ENCODE measurements around the gene FBLL1. TPM values are rescaled to one million over a fixed set of nuclear protein-coding genes. Genes with fewer than 3 reads are reported as not detected.
"Not testable (repeated sequence)": the region's sequence is repeated elsewhere in the genome, so short reads cannot be mapped to it uniquely, and the experiment has no call there.

FBLL1 gene
- total RNA-seq, 2 experiments from 2014 or later: not detected

- Mint-ChIP-seq H3K4me1 (peaks cover 11% of the 10 kb centered on the region), H3K4me3 (no peak overlapping the region), H3K27ac (no peak overlapping the region), H3K9me3 (ENCODE audit: low read depth) (no peaks in the 10 kb centered on the region), H3K27me3 (peaks cover 45% of the 10 kb centered on the region), H3K36me3 (peaks cover 8% of the 10 kb centered on the region)
- ATAC-seq: no peak
- no peak for DNase-seq
- CTCF ChIA-PET: no interaction called here
Measured at GRCh38 chr5:168530621-168531150, 1.6 kb downstream of the FBLL1 start.

GRCh38 chr5:168531191-168531590 lies 2.1 kb downstream of the FBLL1 start:
- Mint-ChIP-seq H3K9me3 (ENCODE audit: low read depth) (no peaks in the 10 kb centered on the region), H3K27me3 (peaks cover 45% of the 10 kb centered on the region)
- CTCF ChIA-PET: no interaction called here

GRCh38 chr5:168531987-168532864 lies 3.1 kb downstream of the FBLL1 start:
- H3K4me3 Mint-ChIP-seq: no peak overlapping the region
- no peaks in the 10 kb centered on the region for H3K9me3 Mint-ChIP-seq (ENCODE audit: low read depth)
- ATAC-seq (no peak), DNase-seq (no peak)
- CTCF ChIA-PET: no interaction called here
- peaks cover 8% of the 10 kb centered on the region for H3K36me3 Mint-ChIP-seq
- peaks cover 45% of the 10 kb centered on the region for H3K27me3 Mint-ChIP-seq
- H3K4me1 Mint-ChIP-seq: peaks cover 11% of the 10 kb centered on the region
- H3K27ac Mint-ChIP-seq: no peak overlapping the region

More at GRCh38 chr5:168531191-168531590, 2.1 kb downstream of the FBLL1 start:
- H3K4me1 Mint-ChIP-seq: peaks cover 11% of the 10 kb centered on the region
- no peak for DNase-seq
- H3K36me3 Mint-ChIP-seq: peaks cover 8% of the 10 kb centered on the region
- no peak overlapping the region for H3K27ac Mint-ChIP-seq
- no peak for ATAC-seq
- H3K4me3 Mint-ChIP-seq: no peak overlapping the region

- H3K4me1 Mint-ChIP-seq: not testable (repeated sequence)
Measured at GRCh38 chr5:168534351-168534750, 5.2 kb downstream of the FBLL1 start.

GRCh38 chr5:168537176-168537575 lies 8.1 kb downstream of the FBLL1 start:
- Mint-ChIP-seq H3K9me3 (ENCODE audit: low read depth) (no peaks in the 10 kb centered on the region), H3K27me3 (peaks cover 10% of the 10 kb centered on the region), H3K27ac (no peak overlapping the region), H3K4me1 (no peaks in the 10 kb centered on the region), H3K36me3 (no peaks in the 10 kb centered on the region), H3K4me3 (no peak overlapping the region)
- ATAC-seq (no peak), DNase-seq (no peak)
- CTCF ChIA-PET: no interaction called here

More at GRCh38 chr5:168534351-168534750, 5.2 kb downstream of the FBLL1 start:
- H3K36me3 Mint-ChIP-seq; DNase-seq; CTCF ChIA-PET; H3K9me3 Mint-ChIP-seq (ENCODE audit: low read depth); H3K4me3 Mint-ChIP-seq; ATAC-seq; H3K27ac Mint-ChIP-seq: not testable (repeated sequence)
- peaks cover 33% of the 10 kb centered on the region for H3K27me3 Mint-ChIP-seq

- peaks cover 47% of the 10 kb centered on the region for H3K36me3 Mint-ChIP-seq
Measured at GRCh38 chr5:168549554-168549953, 20.4 kb downstream of the FBLL1 start.

GRCh38 chr5:168550656-168551055 lies 21.6 kb downstream of the FBLL1 start:
- Mint-ChIP-seq H3K9me3 (ENCODE audit: low read depth) (no peaks in the 10 kb centered on the region), H3K27me3 (no peaks in the 10 kb centered on the region), H3K4me1 (no peaks in the 10 kb centered on the region), H3K36me3 (peaks cover 52% of the 10 kb centered on the region), H3K4me3 (no peak overlapping the region), H3K27ac (no peak overlapping the region)
- CTCF ChIA-PET: no interaction called here
- DNase-seq: no peak
- ATAC-seq: no peak

More at GRCh38 chr5:168549554-168549953, 20.4 kb downstream of the FBLL1 start:
- Mint-ChIP-seq H3K4me3 (no peak overlapping the region), H3K9me3 (ENCODE audit: low read depth) (no peaks in the 10 kb centered on the region), H3K27ac (no peak overlapping the region), H3K4me1 (no peaks in the 10 kb centered on the region), H3K27me3 (no peaks in the 10 kb centered on the region)
- CTCF ChIA-PET: no interaction called here
- ATAC-seq (no peak), DNase-seq (no peak)

- no peaks in the 10 kb centered on the region for H3K9me3 Mint-ChIP-seq (ENCODE audit: low read depth)
- peaks cover 64% of the 10 kb centered on the region for H3K36me3 Mint-ChIP-seq
- H3K27me3 Mint-ChIP-seq: no peaks in the 10 kb centered on the region
- H3K4me3 Mint-ChIP-seq: no peak overlapping the region
- DNase-seq: no peak
- H3K27ac Mint-ChIP-seq: no peak overlapping the region
- CTCF ChIA-PET: no interaction called here
- ATAC-seq: no peak
- H3K4me1 Mint-ChIP-seq: no peaks in the 10 kb centered on the region
Measured at GRCh38 chr5:168552146-168552545, 23.0 kb downstream of the FBLL1 start.

- DNase-seq (no peak), ATAC-seq (no peak)
- Mint-ChIP-seq H3K27ac (no peak overlapping the region), H3K4me3 (no peak overlapping the region), H3K27me3 (no peaks in the 10 kb centered on the region), H3K4me1 (no peaks in the 10 kb centered on the region), H3K36me3 (peaks cover 60% of the 10 kb centered on the region), H3K9me3 (ENCODE audit: low read depth) (no peaks in the 10 kb centered on the region)
- CTCF ChIA-PET: no interaction called here
Measured at GRCh38 chr5:168553377-168554130, 24.4 kb downstream of the FBLL1 start.

GRCh38 chr5:168557389-168557788 lies 28.3 kb downstream of the FBLL1 start:
- Mint-ChIP-seq H3K4me3 (no peak overlapping the region), H3K36me3 (peaks cover 66% of the 10 kb centered on the region), H3K4me1 (no peaks in the 10 kb centered on the region), H3K27me3 (no peaks in the 10 kb centered on the region), H3K27ac (no peak overlapping the region), H3K9me3 (ENCODE audit: low read depth) (no peaks in the 10 kb centered on the region)
- DNase-seq: no peak
- CTCF ChIA-PET: interaction anchor here (1.2 kb wide), 1 partner anchor 17 kb away, joined by 3 read pairs; no protein-coding TSS in a partner anchor
- ATAC-seq: no peak

- Mint-ChIP-seq H3K27me3 (no peaks in the 10 kb centered on the region), H3K36me3 (peaks cover 46% of the 10 kb centered on the region), H3K9me3 (ENCODE audit: low read depth) (no peaks in the 10 kb centered on the region), H3K27ac (no peak overlapping the region), H3K4me1 (peaks cover under 1% of the 10 kb centered on the region), H3K4me3 (no peak overlapping the region)
- CTCF ChIA-PET: no interaction called here
- no peak for ATAC-seq
- no peak for DNase-seq
Measured at GRCh38 chr5:168562279-168562678, 33.2 kb downstream of the FBLL1 start.

GRCh38 chr5:168563959-168564358 lies 34.9 kb downstream of the FBLL1 start:
- peaks cover 46% of the 10 kb centered on the region for H3K36me3 Mint-ChIP-seq
- no peak overlapping the region for H3K4me3 Mint-ChIP-seq
- H3K9me3 Mint-ChIP-seq (ENCODE audit: low read depth): no peaks in the 10 kb centered on the region
- no peak for ATAC-seq
- DNase-seq: no peak
- H3K4me1 Mint-ChIP-seq: peaks cover 2% of the 10 kb centered on the region
- no peaks in the 10 kb centered on the region for H3K27me3 Mint-ChIP-seq
- CTCF ChIA-PET: no interaction called here
- H3K27ac Mint-ChIP-seq: no peak overlapping the region

GRCh38 chr5:168568738-168569137 lies 39.6 kb downstream of the FBLL1 start:
- H3K27ac Mint-ChIP-seq: no peak overlapping the region
- no peaks in the 10 kb centered on the region for H3K9me3 Mint-ChIP-seq (ENCODE audit: low read depth)
- peaks cover 44% of the 10 kb centered on the region for H3K36me3 Mint-ChIP-seq
- DNase-seq (no peak), ATAC-seq (no peak)
- H3K27me3 Mint-ChIP-seq: no peaks in the 10 kb centered on the region
- peaks cover 2% of the 10 kb centered on the region for H3K4me1 Mint-ChIP-seq
- no peak overlapping the region for H3K4me3 Mint-ChIP-seq
- CTCF ChIA-PET: interaction anchor here (0.7 kb wide), 1 partner anchor 83 kb away, joined by 3 read pairs; no protein-coding TSS in a partner anchor
